Superior temporal gyrus (tissue), 1 donor: ENCODE measurements around the gene ZNF679.
"Not testable (repeated sequence)": the region's sequence is repeated elsewhere in the genome, so short reads cannot be mapped to it uniquely, and the experiment has no call there.

ENCODE experiments used
- DNase-seq: peaks from one replicate; pipeline ENCODE4 v3.0.0-alpha.2; 2016; ENCODE audit errors: extremely low spot score

ZNF679 gene

DNA sequence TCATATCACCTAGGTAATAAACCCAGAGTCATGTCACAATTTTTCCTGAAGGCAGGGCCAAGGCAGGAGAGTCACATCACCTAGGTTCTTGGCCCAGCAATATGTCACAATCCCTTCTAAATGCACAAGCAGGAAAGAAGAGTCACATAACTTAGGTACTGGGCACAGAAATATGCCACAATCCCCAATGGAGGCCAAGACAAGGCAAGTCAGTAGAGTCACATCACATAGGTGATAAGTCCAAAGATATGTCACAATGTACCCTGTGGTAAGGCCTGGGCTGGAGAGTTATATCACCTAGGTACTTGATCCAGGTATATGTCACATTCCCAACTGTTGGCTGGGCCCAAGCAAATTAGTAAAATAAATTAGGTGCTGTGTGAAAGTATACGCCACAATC lies at the start of gene ZNF679:
ZNF679 (plus strand) TSS at position 301 of the 400 bp plus-strand sequence. CDS start 20,644 bp downstream, outside the sequence.
- DNase-seq: not testable (repeated sequence)

GRCh38 chr7:64180989-64181388 lies 47.3 kb upstream of the ZNF679 start:
- no peak for DNase-seq

DNA sequence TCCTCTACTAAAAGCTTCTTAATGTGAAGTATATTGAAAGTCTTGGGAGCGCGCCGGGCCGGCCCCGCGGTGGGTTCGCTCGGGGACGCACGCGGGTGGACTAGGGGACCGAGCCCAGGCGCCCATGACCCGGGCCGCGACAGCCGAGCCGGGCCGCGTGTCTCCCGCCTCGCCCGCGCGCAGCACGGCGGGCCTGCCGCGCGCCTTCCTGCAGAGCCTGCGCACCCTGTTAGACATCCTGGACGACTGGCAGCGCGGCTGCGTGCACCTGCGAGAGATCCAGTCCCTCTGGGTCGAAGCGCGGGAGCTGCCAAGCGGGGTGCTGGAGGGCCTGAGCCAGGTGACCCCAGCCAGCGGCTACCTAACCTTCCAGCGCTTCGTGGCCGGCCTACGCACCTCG lies 46.7 kb upstream of the ZNF679 start:
- no peak for DNase-seq

DNA sequence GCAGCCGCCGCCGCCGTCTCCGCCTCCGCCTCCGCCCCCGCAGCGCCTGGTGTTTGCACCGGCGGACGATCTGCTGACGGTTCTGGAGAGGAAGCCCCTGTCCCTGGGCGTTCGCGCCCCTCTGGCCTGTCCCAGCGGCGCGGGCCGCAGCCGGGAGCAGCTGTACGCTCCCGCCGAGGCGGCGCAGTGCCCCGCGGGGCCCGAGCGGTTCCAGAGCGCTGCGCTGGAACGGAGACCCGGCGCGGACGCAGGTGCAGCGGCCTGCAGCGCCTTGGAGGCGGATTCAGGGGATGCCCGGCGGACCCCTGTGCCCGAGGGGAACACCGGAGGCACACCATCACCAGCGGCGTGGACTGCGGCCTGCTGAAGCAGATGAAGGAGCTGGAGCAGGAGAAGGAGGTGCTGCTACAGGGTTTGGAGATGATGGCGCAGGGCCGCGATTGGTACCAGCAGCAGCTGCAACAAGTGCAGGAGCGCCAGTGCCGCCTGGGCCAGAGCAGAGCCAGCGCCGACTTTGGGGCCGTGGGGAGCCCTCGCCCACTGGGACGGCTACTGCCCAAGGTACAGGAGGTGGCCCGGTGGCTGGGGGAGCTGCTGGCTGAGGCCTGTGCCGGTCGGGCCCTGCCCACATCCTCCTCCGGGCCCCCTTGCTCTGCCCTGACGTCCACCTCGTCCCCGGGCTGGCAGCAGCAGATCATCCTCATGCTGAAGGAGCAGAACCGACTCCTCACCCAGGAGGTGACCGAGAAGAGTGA lies 46.1 kb upstream of the ZNF679 start:
- no peak for DNase-seq

DNA sequence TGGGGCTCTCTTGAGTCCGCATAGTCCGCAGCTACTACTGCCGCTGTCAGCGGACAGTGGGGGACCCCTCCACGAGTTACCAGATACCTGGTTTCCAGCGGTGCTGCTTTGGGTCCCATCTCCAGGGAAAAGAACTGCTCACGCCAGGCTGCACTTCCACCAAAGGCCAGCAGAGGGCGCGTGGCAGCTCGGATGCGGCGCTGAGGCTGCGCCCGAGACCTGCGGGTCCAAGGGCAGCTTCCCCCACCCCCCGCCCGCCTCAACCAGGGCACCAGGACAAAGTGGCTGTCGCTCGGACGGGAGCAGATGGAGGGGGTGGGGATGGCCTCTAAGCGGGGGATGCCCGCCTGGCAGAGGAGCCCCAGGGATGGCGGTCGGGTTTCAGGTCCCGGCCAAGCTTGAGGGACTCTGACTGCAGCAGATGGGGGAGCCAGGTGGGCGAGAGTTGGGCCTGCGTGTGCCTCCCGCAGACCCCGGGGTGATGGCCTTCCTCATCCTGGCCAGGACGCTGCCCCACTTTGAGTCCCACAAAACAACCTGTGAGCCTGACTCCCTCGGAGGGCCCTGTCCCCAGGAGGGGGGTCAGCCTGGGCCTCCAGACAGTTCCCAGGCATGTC lies 45.0 kb upstream of the ZNF679 start:
- peak; percentile 24 for DNase-seq

DNA sequence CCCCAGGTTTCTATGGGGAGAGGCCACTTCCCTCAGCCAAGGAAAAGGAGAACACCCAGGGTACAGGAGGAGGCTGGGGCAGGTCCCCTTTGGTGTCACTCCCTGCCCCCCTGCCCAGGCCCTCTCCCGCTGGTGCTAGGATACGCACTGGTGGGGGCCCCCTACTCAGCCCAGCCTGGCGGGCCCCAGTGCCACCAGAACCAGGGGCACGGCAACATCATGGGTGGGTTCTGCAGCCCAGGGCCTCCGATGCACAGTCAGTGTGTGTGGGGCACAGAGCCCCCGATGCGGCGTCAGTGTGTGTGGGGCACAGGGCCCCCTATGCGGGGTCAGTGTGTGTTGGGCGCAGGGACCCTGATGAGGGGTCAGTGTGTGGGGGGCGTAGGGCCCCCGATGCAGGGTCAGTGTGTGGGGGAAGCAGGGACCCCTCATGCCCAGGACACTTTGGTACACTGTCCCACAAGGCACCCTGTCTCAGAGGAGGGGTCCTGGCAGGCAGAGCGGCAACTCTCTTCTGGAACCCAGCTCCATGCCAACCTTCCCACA lies 44.4 kb upstream of the ZNF679 start:
- no peak for DNase-seq

GRCh38 chr7:64184376-64184775 lies 43.9 kb upstream of the ZNF679 start:
- no peak for DNase-seq

DNA sequence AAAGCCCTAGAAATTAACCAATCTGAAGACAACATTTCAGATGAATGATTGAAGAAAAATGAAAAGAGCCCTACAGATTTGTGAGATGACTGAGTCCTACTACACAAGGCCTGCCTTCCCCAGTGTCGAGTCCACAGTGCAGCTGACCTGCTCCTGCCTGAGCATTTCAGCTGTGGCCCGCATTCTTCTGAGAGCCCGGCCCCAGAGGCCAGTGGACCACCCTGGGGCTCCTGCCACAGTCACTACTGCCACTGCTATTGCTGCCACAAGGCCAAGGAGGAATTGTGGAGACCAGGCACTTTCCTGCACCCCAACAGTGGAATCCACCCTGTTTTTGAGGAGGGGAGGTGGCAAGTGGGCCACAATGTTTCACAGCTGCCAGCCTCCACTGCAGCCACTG lies 40.9 kb upstream of the ZNF679 start:
- DNase-seq: no peak

- no peak for DNase-seq
Measured at GRCh38 chr7:64192148-64192704, 36.0 kb upstream of the ZNF679 start.

- no peak for DNase-seq
Measured at GRCh38 chr7:64192775-64193174, 35.5 kb upstream of the ZNF679 start.

- no peak for DNase-seq
Measured at GRCh38 chr7:64206903-64207302, 21.4 kb upstream of the ZNF679 start, which contains the start of gene ZNF735. ZNF735 (plus strand) TSS chr7:64207203; CDS start chr7:64207203, 0 bp downstream.

DNA sequence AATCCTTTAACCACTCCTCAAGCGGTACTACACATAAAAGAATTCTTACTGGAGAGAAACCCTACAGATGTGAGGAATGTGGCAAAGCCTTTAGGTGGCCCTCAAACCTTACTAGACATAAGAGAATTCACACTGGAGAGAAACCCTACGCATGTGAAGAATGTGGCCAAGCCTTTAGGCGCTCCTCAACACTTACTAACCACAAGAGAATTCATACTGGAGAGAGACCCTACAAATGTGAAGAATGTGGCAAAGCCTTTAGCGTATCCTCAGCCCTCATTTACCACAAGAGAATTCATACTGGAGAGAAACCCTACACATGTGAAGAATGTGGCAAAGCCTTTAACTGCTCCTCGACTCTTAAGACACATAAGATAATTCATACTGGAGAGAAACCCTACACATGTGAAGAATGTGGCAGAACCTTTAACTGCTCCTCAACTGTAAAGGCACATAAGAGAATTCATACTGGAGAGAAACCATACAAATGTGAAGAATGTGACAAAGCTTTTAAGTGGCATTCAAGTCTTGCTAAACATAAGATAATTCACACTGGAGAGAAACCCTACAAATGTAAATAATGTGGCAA lies 8.5 kb upstream of the ZNF679 start:
- not testable (repeated sequence) for DNase-seq

DNA sequence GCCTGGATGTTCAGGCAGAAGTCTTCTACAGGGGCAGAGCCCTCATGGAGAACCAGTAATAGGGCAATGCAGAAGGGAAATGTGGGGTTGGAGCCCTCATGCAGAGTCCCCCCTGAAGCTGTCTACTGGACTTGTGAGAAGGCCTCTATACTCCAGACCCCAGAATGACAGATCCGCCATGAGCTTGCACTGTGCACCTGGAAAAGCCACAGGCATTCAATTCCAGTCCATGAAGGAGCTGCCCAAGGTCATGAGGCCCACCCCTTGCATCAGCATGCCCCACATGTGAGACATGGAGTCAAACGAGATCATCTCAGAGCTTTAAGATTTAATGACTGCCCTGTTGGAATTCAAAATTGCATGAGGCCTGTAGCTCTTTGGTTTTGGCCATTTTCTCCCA lies 4.9 kb upstream of the ZNF679 start:
- no peak for DNase-seq

DNA sequence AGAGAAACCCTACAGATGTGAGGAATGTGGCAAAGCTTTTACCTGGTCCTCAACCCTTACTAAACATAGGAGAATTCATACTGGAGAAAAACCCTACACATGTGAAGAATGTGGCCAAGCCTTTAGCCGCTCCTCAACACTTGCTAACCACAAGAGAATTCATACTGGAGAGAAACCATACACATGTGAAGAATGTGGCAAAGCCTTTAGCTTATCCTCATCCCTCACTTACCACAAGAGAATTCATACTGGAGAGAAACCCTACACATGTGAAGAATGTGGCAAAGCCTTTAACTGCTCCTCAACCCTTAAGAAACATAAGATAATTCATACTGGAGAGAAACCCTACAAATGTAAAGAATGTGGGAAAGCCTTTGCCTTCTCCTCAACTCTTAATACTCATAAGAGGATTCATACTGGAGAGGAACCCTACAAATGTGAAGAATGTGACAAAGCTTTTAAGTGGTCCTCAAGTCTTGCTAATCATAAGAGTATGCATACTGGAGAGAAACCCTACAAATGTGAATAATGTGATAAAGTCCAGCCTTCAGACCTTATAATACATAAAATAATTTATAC lies 38.2 kb downstream of the ZNF679 start:
- no peak for DNase-seq

- DNase-seq: no peak
Measured at GRCh38 chr7:64277630-64278029, 49.4 kb downstream of the ZNF679 start.

DNA sequence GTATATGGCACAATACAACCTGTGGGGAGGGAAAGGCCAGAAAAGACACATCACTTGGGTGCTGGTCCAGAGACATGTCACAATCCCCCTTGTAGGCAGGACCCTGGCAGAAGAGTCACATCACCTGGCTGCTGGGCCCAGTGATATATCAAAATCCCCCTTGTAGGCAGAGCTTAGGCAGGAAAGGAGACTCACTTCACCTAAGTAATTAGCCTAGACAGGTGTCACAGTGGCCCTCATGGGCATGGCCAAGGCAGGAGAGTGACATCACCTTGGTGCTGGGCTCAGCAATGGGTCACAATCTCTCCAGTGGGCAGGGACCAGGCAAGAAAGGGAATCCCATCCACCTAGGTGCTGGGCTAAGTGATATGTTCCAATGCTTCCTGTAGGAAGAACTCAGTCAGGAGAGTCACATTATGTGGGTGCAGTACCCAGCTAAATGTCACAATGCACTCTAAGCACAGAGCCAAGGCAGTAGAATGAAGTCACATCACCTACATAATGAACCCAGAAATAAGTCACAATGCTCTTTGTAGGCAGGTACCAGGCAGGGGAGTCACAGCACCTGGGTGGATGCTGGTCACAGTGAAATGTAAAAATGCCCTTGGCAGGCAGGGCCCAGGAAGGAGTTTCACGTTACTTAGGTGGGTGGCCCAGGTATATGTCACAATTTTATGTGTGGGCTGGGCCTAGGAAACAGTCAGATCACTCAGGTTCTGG lies 66.6 kb downstream of the ZNF679 start:
- DNase-seq: no peak

- not testable (repeated sequence) for DNase-seq
Measured at GRCh38 chr7:64297418-64297817, 69.1 kb downstream of the ZNF679 start.

DNA sequence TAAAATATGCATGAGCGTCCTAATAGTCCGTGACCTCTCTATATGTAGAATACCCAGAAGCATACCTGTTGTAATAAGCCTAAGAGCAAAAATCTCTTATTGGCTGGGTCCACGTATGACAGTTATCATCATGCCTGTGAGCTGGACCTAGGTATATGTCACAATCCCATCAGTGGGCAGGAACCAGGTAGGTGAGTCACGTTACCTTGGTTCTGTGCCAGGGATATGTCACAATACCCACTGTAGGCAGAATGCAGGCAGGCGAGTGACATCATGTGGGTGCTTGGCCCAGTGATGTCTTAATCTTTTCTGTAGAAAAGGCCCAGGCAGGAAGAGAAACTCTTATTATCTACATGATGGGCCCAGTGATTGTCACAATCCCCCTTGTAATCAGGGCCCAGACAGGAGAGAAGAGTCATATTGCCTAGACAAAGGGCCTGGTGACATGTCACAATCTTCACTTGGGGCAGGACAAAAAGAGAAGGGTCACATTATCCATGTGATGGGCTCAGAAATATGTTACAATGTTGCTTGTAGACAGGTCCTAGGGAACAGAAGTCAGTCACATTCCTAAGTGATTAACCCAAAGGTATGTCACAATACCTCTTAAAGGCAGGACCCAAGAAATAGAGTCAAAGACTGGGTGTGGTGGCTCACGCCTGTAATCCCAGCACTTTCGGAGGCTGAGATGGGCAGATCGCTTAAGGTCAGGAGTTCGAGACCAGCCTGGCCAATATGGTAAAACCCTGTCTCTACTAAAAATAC lies 72.5 kb downstream of the ZNF679 start:
- DNase-seq: no peak

DNA sequence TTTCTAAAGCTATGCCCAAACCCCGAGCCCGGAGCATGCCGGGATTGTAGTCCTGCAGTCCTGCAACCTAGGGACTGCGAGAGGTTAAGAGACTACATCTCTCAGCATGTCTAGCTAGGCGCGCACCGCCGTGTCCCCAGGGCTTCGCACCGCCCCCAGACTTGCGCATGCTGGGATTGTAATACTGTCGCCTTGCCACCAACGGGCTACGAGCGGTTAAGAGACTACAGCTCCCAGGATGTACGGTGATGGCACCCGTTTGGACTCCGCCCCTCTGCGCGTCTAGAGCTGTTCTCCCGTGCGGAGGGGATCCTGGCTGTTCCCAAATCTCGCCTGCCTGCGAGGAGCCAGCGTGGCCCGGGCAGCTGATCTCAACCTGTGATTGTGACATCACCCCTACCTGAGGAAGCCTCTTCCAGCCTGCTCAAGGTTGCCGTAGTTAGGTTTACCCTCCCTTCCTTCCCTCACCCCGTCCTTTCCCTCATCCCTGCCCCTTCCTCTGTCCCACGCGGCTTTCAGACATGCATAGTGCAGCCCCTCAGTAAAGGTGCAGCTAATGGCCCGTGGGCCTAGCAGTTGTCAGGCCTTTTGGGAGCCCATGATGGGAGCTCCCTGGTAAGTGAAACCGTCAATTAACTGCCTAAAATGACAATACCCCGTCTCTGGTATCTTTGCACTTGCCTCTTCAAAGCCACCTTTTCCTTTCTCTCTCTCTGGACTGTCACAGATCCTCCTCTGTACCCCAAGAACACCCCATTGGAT lies 79.2 kb downstream of the ZNF679 start:
- peak; percentile 96 for DNase-seq

DNA sequence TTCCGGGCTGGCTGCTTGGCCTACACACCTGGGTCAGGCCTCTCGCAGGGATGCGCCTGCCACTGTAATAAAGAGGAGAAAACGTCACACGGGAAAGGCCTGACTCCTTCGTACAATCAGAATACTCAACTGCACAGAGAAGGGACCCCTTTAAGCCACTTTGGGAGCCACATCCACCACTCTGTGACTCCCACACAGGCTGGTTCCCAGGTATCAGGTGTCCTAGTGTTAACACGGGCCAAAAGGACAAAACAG lies 79.7 kb downstream of the ZNF679 start:
- no peak for DNase-seq
